A549 (cell line): Measurements from ENCODE around the gene ENPP1. TPM values are rescaled to one million over a fixed set of nuclear protein-coding genes. Genes with fewer than 3 reads are reported as not detected.

Source experiments
- ATAC-seq, 2 experiments: fragments of 200-7000 bp in 1 of 2; fragments of >200 bp in 1 of 2; cut with Nextera tagmentation in 1 of 2; cut with Tn5 transposase in 1 of 2; 3 replicates each; pipeline versions ENCODE4 v1.8.0 to v1.9.1; 2018 to 2020; ENCODE audit warnings: mild to moderate bottlenecking in 1 of 2, moderate library complexity in 1 of 2
- CTCF ChIA-PET: fragments of 300-600 bp; sonication (Branson Sonifier 250); formaldehyde crosslinking; extraction: SDS; loops from one replicate; lab custom pipeline; 2021; ENCODE audit warnings: antibody characterized with exemption, inconsistent platforms; lab: Yijun Ruan, JAX
- POLR2A ChIA-PET: fragments of 350-600 bp; formaldehyde crosslinking; extraction: SDS; loops from one replicate; lab custom pipeline; 2021; ENCODE audit warnings: antibody characterized with exemption, inconsistent platforms; lab: Yijun Ruan, JAX
- DNase-seq, 2 experiments: peaks; one replicate each; pipeline versions ENCODE4 v3.0.0 to v3.0.0-alpha.2; 2011 to 2016; ENCODE audit warnings: low read depth in 1 of 2, low spot score in 1 of 2
- FAIRE-seq: peaks from 2 replicates; lab custom pipeline; 2011; peaks lifted over from hg19 to GRCh38; lab: Jason Lieb, UNC
- H3K27ac ChIP-seq, 2 experiments: fragments of >200 bp; sonication (Bioruptor Twin); formaldehyde crosslinking; 3 replicates each; pipeline ENCODE4 v1.5.1; 2016 to 2017
- H3K4me1 ChIP-seq: fragments of >200 bp; sonication (Bioruptor Twin); formaldehyde crosslinking; 3 replicates; pipeline ENCODE4 v1.6.1; 2016
- H3K4me2 ChIP-seq: fragments of >200 bp; sonication (Bioruptor Twin); formaldehyde crosslinking; 3 replicates; pipeline ENCODE4 v1.6.1; 2016
- H3K4me3 ChIP-seq: fragments of >200 bp; sonication (Bioruptor Twin); formaldehyde crosslinking; 3 replicates; pipeline ENCODE4 v1.5.1; 2016
- H3K9me3 ChIP-seq: fragments of >200 bp; sonication (Bioruptor Twin); formaldehyde crosslinking; 3 replicates; pipeline ENCODE4 v1.6.1; 2016
- BHLHE40 ChIP-seq: IDR thresholded peaks from 2 replicates; pipeline ENCODE4 v1.6.1; 2012; ENCODE audit warnings: low read depth, low read length, inconsistent platforms
- CEBPB ChIP-seq, 2 experiments: fragments of >200 bp in 1 of 2; sonication (Bioruptor Twin) in 1 of 2; formaldehyde crosslinking in 1 of 2; IDR thresholded peaks; 2 replicates each; pipeline ENCODE4 v1.6.1; 2012 to 2016
- CHD4 ChIP-seq: fragments of 200-600 bp; sonication (generic); IDR thresholded peaks from 2 replicates; pipeline ENCODE4 v1.6.1; 2016; ENCODE audit warnings: antibody characterized with exemption, mild to moderate bottlenecking, borderline replicate concordance
- ESRRA ChIP-seq: fragments of 150-350 bp; IDR thresholded peaks from 2 replicates; pipeline ENCODE4 v1.6.1; 2014; ENCODE audit warnings: mild to moderate bottlenecking, low read length, borderline replicate concordance
- FOSL2 ChIP-seq, 2 experiments: fragments of 450-650 bp in 1 of 2; fragments of >200 bp in 1 of 2; sonication (Bioruptor Twin) in 1 of 2; formaldehyde crosslinking; IDR thresholded peaks; 2 replicates each; pipeline versions ENCODE4 v1.5.0 to v1.6.1; 2016 to 2020; ENCODE audit warnings: mild to moderate bottlenecking in 1 of 2, moderate library complexity in 1 of 2
- HEYL ChIP-seq: fragments of 250-450 bp; sonication (Bioruptor Pico); IDR thresholded peaks from 2 replicates; pipeline ENCODE4 v1.8.0; 2021; ENCODE audit warnings: mild to moderate bottlenecking, moderate library complexity
- HOXB5 ChIP-seq: fragments of 250-450 bp; sonication (Bioruptor Pico); IDR thresholded peaks from 2 replicates; pipeline ENCODE4 v1.5.0; 2020; ENCODE audit warnings: mild to moderate bottlenecking, moderate library complexity
- KDM1A ChIP-seq: fragments of 200-600 bp; sonication (generic); IDR thresholded peaks from 2 replicates; pipeline ENCODE4 v1.6.1; 2016; ENCODE audit warnings: low read depth, mild to moderate bottlenecking
- KDM5A ChIP-seq: fragments of 200-600 bp; sonication (generic); IDR thresholded peaks from 2 replicates; pipeline ENCODE4 v1.6.1; 2016; ENCODE audit warnings: antibody characterized with exemption, mild to moderate bottlenecking
- MAZ ChIP-seq: fragments of 150-350 bp; IDR thresholded peaks from 2 replicates; pipeline ENCODE4 v1.6.1; 2014; ENCODE audit warnings: antibody characterized with exemption, low read depth, low read length, borderline replicate concordance
- NFE2L2 ChIP-seq: fragments of 150-350 bp; conservative IDR thresholded peaks from 2 replicates; pipeline ENCODE4 v1.6.1; 2014; ENCODE audit warnings: low read length
- NPAS2 ChIP-seq: fragments of 250-450 bp; sonication (Bioruptor Pico); IDR thresholded peaks from 2 replicates; pipeline ENCODE4 v1.8.0; 2022; ENCODE audit warnings: mild to moderate bottlenecking, moderate library complexity, borderline replicate concordance
- NR3C1 ChIP-seq: fragments of >200 bp; sonication (Bioruptor Twin); formaldehyde crosslinking; IDR thresholded peaks from 3 replicates; pipeline ENCODE4 v1.6.1; 2017
- RAD21 ChIP-seq, 2 experiments: fragments of >200 bp in 1 of 2; sonication (Bioruptor Twin) in 1 of 2; formaldehyde crosslinking in 1 of 2; IDR thresholded peaks in 1 of 2; conservative IDR thresholded peaks in 1 of 2; 2 replicates in 1 of 2; 3 replicates in 1 of 2; pipeline ENCODE4 v1.6.1; 2012 to 2018; ENCODE audit warnings: inconsistent platforms in 1 of 2
- RARB ChIP-seq: fragments of 250-450 bp; sonication (Bioruptor Pico); IDR thresholded peaks from 2 replicates; pipeline ENCODE4 v1.8.0; 2021; ENCODE audit warnings: mild to moderate bottlenecking, moderate library complexity
- SMC3 ChIP-seq: fragments of >200 bp; sonication (Bioruptor Twin); formaldehyde crosslinking; IDR thresholded peaks from 3 replicates; pipeline ENCODE4 v1.6.1; 2018; ENCODE audit warnings: inconsistent platforms
- SREBF2 ChIP-seq: fragments of 450-650 bp; IDR thresholded peaks from 2 replicates; pipeline ENCODE4 v1.6.1; 2014; ENCODE audit warnings: mild to moderate bottlenecking, moderate library complexity
- WGBS: methylation state at CpG from one replicate; pipeline ENCODE4 v1.1.6; 2017; ENCODE audit errors: missing lambda C conversion rate; 5-methylcytosine and 5-hydroxymethylcytosine counted together
- polyA plus RNA-seq, 4 experiments: library from polyadenylated mRNA; depleted of rRNA in 3 of 4; stranded (reverse); fragments of >200 nt; fragmentation: RNase III in 1 of 4; extraction: RNeasy Plus Mini Kit Qiagen cat#74134 plus additional on column Dnase treatment in 1 of 4; gene quantifications; 2 replicates in 3 of 4; 3 replicates in 1 of 4; pipeline ENCODE4 v1.2.3, GENCODE V29; 2011 to 2017
- TF ChIP-seq, protein P1 (sequence below): fragments of 250-450 bp; sonication (Bioruptor Pico); IDR thresholded peaks from 2 replicates; pipeline ENCODE4 v1.5.0; 2021; ENCODE audit warnings: mild to moderate bottlenecking, moderate library complexity, borderline replicate concordance
- TF ChIP-seq, protein P2 (sequence below): IDR thresholded peaks from 2 replicates; pipeline ENCODE4 v1.6.1; 2012
- TF ChIP-seq, protein P3 (sequence below): fragments of >200 bp; sonication (Bioruptor Twin); formaldehyde crosslinking; IDR thresholded peaks from 3 replicates; pipeline ENCODE4 v1.6.1; 2016

The ENPP1 gene
- polyA plus RNA-seq, 2 of the 4 experiments (the other 2 are of a cell fraction) = 0.97 to 5.3 TPM

DNA sequence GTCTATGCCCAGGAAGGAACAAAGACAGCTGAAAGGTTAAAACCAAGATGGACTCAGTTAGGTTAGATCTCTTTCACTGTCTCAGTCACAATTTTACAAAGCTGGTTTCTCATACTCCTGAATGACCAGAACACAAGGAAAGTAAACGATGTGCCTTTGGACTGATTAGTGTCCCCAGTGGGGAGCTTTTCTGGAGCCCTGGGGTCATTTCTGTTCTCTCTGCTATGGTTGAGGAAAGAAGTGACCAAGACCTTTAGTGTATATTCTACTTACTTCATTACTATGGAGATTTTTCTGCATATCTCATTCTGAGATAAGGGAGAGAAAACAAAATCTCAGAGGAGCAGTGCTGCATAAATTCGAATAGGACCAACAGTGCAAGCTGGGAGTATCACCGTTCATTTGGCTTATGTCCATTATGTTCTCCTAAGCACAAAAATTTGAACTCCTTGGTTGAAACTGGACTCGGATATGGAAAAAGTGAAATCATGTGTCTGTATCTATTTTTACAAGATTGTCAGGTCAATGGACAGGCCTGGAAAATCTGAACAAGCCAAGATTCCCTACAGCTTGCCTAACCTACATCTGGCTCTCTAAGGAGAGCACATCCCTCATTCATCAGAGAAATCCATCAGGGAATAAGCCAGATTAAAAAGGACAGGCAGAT, 34.4 kb upstream of the ENPP1 start (continued):
- TF ChIP-seq RAD21 (conservative IDR thresholded peaks at IDR 0.05 in 1 of 2, IDR thresholded peaks at IDR 0.05 in 1 of 2) = no peak
- TF ChIP-seq BHLHE40 = no peak
- TF ChIP-seq NPAS2 (CRISPR knock-in tag) = no peak
- no peak for TF ChIP-seq ESRRA
- no peak for TF ChIP-seq SMC3
- no peak for TF ChIP-seq SREBF2
- TF ChIP-seq, protein P1, sequence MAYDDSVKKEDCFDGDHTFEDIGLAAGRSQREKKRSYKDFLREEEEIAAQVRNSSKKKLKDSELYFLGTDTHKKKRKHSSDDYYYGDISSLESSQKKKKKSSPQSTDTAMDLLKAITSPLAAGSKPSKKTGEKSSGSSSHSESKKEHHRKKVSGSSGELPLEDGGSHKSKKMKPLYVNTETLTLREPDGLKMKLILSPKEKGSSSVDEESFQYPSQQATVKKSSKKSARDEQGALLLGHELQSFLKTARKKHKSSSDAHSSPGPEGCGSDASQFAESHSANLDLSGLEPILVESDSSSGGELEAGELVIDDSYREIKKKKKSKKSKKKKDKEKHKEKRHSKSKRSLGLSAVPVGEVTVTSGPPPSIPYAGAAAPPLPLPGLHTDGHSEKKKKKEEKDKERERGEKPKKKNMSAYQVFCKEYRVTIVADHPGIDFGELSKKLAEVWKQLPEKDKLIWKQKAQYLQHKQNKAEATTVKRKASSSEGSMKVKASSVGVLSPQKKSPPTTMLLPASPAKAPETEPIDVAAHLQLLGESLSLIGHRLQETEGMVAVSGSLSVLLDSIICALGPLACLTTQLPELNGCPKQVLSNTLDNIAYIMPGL (CRISPR knock-in tag) = no peak

DNA sequence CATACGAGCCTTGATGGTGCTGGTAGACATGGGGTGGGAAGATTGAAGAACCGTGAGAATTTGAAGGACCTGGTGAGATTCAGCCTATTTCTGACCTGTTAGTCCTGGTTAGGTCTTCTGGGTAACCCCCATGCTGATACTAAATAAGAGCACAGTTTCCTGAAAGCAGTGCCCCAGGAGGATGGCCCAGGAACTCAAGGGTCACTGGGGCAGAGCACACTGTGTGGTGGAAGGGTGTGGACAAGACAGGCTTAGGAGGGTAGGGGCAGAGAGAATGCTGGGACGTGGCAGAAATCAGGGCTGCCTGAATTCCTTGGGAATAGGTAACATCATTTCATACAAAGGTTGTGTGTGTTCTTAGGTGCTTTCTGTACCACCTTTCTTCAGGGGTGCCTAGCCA, 31.9 kb upstream of the ENPP1 start:
- WGBS = 61% methylated on average over 3 of the region's 3 CpGs
- no peak overlapping the region for H3K4me2 ChIP-seq
- FAIRE-seq (no peak), ATAC-seq (no peak)
- CTCF ChIA-PET = no interaction called here
- no peak for TF ChIP-seq CEBPB (IDR thresholded peaks at IDR 0.05)
- no peak for TF ChIP-seq KDM5A
- no peak for TF ChIP-seq NPAS2 (CRISPR knock-in tag)
- TF ChIP-seq NR3C1 = no peak
- TF ChIP-seq ESRRA = no peak
- TF ChIP-seq HEYL (CRISPR knock-in tag) = no peak
- TF ChIP-seq SREBF2 = no peak
- TF ChIP-seq RARB (CRISPR knock-in tag) = no peak
- TF ChIP-seq HOXB5 = no peak
- TF ChIP-seq, all 56 proteins: peak for 0
- POLR2A ChIA-PET = no interaction called here
- no peak overlapping the region for H3K27ac ChIP-seq
- no peaks in the 10 kb centered on the region for H3K9me3 ChIP-seq
- H3K4me3 ChIP-seq = no peak overlapping the region
- no peaks in the 10 kb centered on the region for H3K4me1 ChIP-seq
- no peak for DNase-seq

DNA sequence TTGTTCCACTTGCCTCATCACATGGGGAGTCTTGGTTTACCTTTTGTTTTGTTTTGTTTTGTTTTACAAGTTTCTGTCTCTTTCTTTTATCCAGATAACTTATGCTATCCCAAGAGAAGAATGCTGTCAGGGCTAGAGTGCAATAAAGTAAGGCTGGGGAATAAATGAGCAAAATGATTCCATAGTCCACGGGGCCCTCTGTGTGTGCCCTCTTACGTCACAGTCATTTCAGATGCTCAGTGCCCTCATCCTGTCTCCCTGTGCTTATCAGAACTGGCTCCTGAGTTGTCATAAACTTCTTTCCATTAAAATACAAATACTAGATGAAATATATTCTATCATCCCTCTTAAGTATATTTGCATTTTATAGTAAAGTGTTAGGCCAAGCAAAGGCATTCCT, 30.8 kb upstream of the ENPP1 start:
- Histone ChIP-seq H3K4me2 (no peak overlapping the region), H3K9me3 (no peaks in the 10 kb centered on the region), H3K4me3 (no peak overlapping the region), H3K4me1 (no peaks in the 10 kb centered on the region), H3K27ac (no peak overlapping the region)
- FAIRE-seq (no peak), ATAC-seq (no peak), DNase-seq (no peak)
- no peak for TF ChIP-seq FOSL2 (IDR thresholded peaks at IDR 0.05)
- no peak for TF ChIP-seq FOSL2 (CRISPR knock-in tag; IDR thresholded peaks at IDR 0.05)
- TF ChIP-seq, protein P2, sequence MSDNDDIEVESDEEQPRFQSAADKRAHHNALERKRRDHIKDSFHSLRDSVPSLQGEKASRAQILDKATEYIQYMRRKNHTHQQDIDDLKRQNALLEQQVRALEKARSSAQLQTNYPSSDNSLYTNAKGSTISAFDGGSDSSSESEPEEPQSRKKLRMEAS = no peak
- TF ChIP-seq CHD4 = no peak
- TF ChIP-seq, protein P1 (CRISPR knock-in tag) = no peak
- TF ChIP-seq, protein P3, sequence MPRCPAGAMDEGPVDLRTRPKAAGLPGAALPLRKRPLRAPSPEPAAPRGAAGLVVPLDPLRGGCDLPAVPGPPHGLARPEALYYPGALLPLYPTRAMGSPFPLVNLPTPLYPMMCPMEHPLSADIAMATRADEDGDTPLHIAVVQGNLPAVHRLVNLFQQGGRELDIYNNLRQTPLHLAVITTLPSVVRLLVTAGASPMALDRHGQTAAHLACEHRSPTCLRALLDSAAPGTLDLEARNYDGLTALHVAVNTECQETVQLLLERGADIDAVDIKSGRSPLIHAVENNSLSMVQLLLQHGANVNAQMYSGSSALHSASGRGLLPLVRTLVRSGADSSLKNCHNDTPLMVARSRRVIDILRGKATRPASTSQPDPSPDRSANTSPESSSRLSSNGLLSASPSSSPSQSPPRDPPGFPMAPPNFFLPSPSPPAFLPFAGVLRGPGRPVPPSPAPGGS = no peak
- no peak for TF ChIP-seq KDM1A
- TF ChIP-seq NR3C1 = no peak
- no peak for TF ChIP-seq MAZ
- TF ChIP-seq SREBF2 = no peak
- no peak for TF ChIP-seq NFE2L2
- CTCF ChIA-PET = no interaction called here
- POLR2A ChIA-PET = no interaction called here
- 63% methylated on average over 2 of the region's 2 CpGs for WGBS
